ENCODE measurements around the gene DIRAS1. TPM values are rescaled to one million over a fixed set of nuclear protein-coding genes. Genes with fewer than 3 reads are reported as not detected.

DIRAS1 gene, protein sequence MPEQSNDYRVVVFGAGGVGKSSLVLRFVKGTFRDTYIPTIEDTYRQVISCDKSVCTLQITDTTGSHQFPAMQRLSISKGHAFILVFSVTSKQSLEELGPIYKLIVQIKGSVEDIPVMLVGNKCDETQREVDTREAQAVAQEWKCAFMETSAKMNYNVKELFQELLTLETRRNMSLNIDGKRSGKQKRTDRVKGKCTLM
- 8.9 and 11.6 TPM in 2 replicates for total RNA-seq (2014; rRNA removed; shearing (Covaris generic); ENCODE audit: low replicate concordance)

DNA sequence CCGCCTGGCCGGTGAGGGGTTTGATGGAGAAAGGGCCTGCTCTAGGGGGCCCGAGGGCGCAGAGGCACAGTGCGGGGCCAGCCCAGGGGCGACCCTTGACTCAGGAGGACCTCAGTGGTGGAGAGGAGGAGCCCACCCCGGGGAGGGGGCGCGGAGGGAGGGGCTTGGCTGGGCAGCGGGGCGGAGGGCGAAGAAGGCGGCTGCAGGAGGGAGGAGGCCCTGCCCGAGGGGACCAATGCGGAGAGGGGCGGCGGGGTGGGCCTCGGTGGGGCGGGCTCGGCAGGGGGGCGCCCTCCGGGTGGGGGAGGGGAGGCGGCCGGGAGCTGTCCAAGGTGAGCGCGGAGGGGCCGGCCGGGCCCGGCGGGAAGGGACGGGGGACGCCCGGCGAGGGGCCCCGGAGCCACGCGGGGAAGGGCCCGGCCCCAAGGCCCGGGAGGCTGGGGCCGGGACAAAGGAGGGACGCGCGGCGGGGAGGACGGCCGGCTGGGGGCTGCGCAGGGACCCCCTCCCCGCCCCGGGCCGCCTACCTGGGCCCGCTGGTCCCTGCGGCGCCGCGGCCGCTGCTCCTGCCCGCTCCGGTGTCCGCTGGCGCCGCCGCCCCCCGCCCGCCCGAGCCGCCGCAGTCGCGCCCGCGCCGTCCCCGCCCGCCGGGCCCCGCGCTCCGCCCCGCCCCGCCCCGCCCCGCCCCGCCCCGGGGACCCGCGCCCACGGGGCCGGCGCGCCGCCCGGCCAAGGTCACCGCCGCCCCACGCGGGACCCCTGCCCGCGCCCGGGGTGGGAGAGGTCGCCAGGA, at the start of gene DIRAS1:
Gene DIRAS1 (minus strand): TSS at position 596 of the 793 bp plus-strand sequence. CDS start 3,566 bp downstream, outside the sequence.
- Histone ChIP-seq H3K27me3 (no peaks in the 10 kb centered on the region), H3K36me3 (no peaks in the 10 kb centered on the region), H3K9me3 (no peaks in the 10 kb centered on the region), H3K4me3 (peak within 1 kb of the TSS; percentile 54)
- DNase-seq = no peak

DNA sequence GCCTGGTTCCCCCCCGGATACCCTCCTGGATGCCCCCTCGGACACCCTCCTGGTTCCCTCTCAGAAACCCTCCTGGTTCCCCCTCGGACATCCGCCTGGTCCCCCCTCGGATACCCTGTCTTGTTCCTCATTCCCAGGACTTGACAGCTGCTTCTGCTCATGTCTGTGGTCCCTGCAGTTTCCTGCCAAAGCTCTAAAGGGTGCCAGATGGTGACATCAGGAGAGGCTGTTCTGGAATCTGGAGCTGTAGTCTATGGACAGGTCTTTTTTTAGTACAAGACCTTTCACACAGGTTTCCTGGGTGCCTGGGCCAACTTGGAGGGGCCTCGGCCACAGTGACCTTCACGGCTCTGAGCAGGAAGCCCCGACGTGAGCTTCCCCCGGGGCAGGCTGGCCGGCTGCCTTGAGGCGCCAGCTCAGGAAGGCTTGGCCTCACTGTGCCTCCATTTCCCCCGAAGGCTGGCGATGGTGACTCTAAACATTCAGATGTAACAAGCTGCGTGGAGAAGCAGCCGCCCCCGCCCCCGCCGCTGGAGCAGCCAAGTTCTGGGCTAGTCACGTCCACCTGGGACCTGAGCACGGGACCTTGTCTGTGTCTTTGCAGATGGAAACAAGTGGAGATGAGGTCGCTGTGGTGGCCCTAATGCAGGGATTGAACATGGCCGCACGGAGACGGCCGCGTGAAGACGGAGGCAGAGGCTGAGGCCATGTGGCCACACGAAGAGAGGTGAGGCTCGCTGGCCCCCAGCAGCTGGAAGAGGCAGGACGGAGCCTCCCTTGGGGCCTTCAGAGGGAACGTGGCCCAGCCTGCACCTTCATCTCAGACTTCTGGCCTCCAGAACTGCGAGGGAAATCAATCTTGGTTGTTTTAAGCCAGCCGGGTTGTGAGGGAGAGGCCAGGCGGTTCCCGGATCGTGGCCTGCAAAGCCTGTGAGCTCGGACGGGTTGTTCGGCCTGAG, 49.2 kb upstream of the DIRAS1 start:
- Histone ChIP-seq H3K27me3 (no peaks in the 10 kb centered on the region), H3K9me3 (no peaks in the 10 kb centered on the region), H3K4me3 (no peak overlapping the region), H3K36me3 (peaks cover 4% of the 10 kb centered on the region; the same call in 1 of the 2 replicates)
- DNase-seq = no peak

DNA sequence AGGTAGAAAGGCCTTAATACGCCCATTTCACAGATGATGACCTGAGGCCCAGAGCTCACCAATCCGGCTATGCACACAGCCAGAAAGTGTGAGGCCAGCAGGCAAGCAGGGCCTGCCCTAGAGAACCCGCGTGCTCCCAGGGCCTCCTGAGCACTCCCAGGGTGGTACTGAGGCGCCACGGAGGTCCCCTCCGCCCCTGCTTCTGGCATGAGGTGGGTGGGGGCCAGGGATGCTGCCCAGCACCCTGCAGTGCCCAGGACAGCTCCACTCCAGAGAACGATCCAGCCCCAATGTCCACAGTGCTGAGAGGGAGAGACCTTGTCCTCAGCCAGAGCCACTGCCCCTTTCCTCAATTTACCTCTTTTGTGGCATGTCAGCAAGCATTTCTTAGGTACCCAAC, 48.0 kb upstream of the DIRAS1 start:
- no peak overlapping the region for H3K4me3 ChIP-seq
- no peaks in the 10 kb centered on the region for H3K27me3 ChIP-seq
- H3K9me3 ChIP-seq = no peaks in the 10 kb centered on the region
- H3K36me3 ChIP-seq = peaks cover 4% of the 10 kb centered on the region; the same call in 1 of the 2 replicates
- no peak for DNase-seq

DNA sequence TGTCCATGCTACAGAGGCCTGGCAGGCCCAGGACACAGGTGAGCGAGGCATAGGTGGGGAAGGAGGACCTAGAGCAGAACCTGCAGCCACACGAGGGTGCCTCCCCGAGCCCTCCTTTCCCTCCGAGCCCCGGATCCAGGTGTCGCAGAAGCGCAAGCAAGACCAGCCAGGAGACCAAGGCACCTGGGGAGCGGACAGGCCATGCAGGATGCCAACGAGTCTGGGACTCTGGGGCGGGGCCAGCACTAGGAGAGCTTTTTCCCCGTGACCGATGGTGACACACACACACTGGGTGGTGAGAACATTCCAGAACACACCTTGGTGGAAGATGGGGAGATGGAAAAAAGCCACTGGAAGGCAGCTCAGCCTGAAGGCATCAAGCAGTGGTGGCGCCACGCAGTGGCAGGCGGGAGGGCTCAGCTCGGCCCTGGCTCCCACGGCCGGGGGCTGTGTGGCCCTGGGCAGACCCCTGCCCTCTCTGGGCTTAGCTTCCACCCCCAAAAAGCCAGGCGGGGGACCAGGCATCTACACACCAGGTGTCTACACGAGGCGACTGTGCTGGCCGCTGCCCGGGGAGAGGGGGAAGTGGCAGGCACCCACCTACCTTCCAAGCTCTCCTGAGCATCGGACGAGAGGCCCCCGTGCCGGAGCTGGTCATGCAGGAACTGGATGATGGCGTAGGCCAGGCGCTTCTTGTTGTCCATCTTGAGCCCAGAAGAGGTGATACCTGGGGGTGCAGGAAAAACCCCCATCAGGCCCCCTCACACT, 47.4 kb upstream of the DIRAS1 start:
- peaks cover 4% of the 10 kb centered on the region; the same call in 1 of the 2 replicates for H3K36me3 ChIP-seq
- H3K4me3 ChIP-seq = no peak overlapping the region
- H3K27me3 ChIP-seq = no peaks in the 10 kb centered on the region
- DNase-seq = no peak
- H3K9me3 ChIP-seq = no peaks in the 10 kb centered on the region

DNA sequence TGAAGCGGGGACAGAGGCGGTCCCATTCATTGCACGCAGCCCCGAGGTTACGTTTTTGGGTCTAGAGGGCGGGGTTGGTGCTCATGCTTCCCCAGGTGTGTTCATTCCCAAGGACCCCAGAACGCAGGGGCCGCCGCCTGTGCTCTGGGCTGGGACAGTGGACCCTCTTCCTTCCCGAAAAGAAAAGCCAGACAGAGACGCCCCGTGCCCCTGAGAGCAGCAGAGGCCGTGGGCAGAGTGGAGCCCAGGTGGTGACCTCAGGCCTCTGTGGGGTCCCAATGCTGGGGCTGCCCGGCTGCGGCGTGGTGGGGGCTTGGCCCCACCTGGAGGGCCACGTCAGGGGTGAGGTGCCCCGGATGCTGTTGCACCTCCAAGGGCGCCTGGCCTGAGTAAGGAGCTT, 46.5 kb upstream of the DIRAS1 start:
- H3K4me3 ChIP-seq = no peak overlapping the region
- H3K36me3 ChIP-seq = peaks cover 4% of the 10 kb centered on the region; the same call in 1 of the 2 replicates
- H3K27me3 ChIP-seq = no peaks in the 10 kb centered on the region
- DNase-seq = no peak
- no peaks in the 10 kb centered on the region for H3K9me3 ChIP-seq

DNA sequence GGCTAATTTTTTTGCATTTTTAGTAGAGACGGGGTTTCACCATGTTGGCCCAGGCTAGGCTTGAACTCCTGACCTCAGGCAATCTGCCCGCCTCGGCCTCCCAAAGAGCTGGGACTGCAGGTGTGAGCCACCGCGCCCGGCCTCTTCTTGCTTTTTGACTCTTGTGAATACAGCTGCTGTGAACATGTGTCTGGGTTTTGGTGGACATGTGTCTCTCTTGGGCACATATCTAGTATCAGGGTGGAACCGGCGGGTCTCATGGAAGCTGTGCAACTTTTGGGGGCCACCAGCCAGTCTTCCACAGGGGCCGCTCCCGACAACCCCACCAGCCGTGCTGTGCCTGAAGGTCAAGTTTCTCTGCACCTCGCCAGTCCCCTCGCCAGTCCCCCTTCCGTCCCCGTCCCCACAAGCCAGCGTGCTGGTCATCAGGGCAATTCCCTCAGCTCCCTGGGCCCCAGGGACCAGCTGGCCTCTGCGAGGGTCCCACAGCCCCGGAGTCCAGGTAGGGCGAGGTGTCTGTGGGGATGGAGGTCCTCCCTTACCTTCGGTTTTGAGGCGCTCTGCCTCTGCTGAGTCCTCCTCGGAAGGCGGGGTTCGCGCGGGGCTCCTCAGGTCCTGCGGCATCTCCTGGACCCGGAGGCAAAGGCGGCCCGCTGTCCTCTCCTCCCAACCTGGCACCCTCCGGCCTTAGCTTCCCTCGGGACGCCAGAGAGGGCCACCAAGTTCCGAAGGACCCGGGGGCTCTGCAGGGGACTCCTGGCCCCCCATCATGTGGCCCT, 45.6 kb upstream of the DIRAS1 start:
- Histone ChIP-seq H3K36me3 (peaks cover 4% of the 10 kb centered on the region; the same call in 1 of the 2 replicates), H3K9me3 (no peaks in the 10 kb centered on the region), H3K4me3 (no peak overlapping the region), H3K27me3 (no peaks in the 10 kb centered on the region)
- DNase-seq = no peak

DNA sequence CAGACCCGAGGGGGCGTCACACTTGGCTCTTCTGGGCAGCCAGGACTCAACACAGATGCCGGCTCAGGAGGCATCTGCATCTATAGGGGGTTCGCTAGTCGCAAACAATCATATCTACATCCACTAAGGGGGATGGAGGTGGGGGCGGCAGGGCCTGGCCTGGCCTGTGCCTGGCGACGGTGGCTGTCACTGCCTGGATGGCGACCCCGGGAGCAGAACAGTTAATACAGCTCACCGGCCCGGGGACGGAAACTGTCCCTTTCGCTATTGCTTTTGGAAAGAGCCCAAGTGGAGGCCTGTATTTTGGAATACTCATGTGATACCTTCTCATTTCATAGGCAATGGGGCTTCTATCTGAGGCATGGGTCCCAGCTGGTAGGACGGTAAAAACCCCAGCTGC, 44.2 kb upstream of the DIRAS1 start:
- no peak for DNase-seq
- Histone ChIP-seq H3K36me3 (peaks cover 4% of the 10 kb centered on the region; the same call in 1 of the 2 replicates), H3K4me3 (no peak overlapping the region), H3K9me3 (no peaks in the 10 kb centered on the region), H3K27me3 (no peaks in the 10 kb centered on the region)

DNA sequence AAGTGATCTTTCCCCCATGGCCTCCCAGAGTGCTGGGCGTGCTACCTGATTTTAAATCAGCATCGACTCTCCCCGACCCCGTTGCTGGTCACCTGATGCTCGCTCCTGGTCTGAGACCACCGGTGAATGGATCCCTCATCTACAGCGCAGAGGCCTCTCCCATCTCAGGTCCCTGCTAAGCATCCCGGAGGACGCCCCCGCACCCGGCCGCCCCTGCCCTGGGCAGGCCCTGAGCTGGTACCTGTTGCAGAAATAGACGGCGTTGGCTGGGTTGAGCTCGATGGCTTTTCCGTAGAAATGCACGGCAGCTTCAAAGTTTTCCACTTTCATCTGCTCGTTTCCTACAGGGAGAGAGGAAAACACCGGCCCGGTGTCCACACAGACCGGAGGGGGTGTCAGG, 43.8 kb upstream of the DIRAS1 start:
- Histone ChIP-seq H3K9me3 (no peaks in the 10 kb centered on the region), H3K27me3 (no peaks in the 10 kb centered on the region), H3K4me3 (no peak overlapping the region), H3K36me3 (peaks cover 4% of the 10 kb centered on the region; the same call in 1 of the 2 replicates)
- DNase-seq = no peak

DNA sequence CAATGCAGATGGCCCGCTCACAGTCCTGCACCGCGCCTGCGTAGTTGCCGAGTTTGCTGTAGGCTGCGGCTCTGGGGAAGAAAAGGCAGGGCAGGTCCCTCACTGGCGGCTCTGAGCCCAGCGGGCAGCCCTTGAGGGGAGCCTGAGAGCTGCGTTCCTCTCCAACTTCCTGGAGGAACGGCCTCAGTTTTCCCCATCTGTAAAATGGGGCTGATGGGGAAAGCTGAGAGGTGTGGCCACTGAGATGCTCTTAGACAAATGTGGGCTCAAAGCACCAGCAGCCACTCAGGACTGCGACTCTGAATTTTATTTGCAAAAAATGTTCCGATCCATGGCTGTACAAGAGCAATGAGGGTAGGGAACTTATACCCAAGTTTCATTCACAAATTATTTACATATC, 42.5 kb upstream of the DIRAS1 start:
- no peak overlapping the region for H3K4me3 ChIP-seq
- H3K36me3 ChIP-seq = peaks cover 4% of the 10 kb centered on the region; the same call in 1 of the 2 replicates
- no peaks in the 10 kb centered on the region for H3K9me3 ChIP-seq
- no peak for DNase-seq
- H3K27me3 ChIP-seq = no peaks in the 10 kb centered on the region

DNA sequence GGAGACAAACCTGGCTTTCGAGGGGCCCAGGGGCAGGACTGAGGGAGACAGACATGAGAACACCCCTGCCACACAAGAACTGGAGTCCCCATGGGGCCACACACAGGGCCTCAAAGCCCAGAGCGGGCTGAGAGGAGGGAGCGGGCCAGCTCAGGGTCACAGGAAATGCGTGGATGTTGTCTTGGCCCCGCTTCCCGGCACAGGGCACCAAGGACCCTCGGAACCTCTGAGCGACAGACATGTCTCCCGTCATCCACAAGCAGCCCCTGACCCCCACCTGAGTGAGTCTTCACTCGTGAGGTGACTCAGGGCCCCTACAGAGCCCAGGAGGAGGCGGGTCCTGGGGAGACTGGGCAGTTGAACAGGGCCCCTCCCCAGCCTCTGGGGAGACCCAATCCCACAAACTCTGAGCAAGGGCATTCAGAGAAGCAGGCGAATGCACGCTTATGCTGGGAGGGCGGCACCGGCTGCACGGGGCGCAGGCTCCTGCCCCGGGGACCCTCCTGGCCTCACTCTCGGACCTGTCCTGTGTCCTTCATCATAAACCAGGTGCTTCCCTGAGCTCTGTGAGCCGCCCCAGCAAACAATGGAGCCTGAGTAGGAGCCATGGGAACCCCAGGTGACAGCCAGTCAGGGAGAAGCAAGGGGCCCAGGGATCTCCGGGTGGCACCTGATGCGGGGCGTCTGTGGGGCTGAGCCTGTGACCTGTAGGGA, 41.8 kb upstream of the DIRAS1 start:
- Histone ChIP-seq H3K36me3 (peaks cover 4% of the 10 kb centered on the region; the same call in 1 of the 2 replicates), H3K27me3 (no peaks in the 10 kb centered on the region), H3K4me3 (no peak overlapping the region), H3K9me3 (no peaks in the 10 kb centered on the region)
- DNase-seq = no peak

DNA sequence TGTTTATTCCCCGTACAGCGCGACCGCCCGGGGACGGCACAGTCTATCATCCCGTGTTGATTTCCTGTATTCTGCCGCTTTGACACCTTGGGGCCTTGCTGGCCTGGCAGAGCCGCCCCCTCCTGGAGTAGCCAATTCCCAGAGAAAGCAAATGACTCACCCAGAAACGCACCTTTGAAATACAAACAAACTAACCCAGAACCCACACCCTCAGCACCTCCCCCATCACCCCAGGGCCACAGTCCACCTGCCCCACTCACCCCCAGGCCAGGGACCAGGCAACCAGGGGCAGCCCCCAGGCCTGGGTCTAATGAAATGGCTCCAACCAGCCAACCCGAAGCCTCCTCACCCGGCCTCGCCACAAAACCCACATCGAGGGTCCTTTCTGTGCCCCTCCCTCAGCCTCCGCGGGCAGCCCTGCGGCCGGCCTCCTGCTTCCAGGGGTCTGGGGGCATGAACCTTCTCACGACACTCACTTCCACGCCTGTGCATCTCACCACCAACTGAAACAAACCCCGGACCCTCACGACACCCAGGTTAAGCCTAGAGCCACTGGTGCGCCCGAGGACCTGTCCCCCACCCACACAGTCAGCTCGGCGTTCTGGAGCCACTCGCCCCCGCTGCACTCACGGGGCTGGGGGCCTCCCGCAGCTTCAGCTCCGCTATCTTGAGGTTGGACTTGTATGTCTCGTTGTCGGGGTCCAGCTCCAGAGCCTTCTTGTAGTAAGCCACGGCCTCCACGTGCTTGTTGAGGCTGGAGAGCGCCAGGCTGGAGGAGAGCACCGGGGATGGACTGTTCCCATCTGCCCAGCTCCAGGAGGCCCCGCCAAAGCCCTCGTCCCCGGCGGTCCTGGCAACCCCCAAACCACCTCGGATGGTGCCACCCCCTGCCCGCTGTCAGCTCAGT, 41.0 kb upstream of the DIRAS1 start:
- no peak for DNase-seq
- Histone ChIP-seq H3K4me3 (no peak overlapping the region), H3K36me3 (peaks cover 4% of the 10 kb centered on the region; the same call in 1 of the 2 replicates), H3K27me3 (no peaks in the 10 kb centered on the region), H3K9me3 (no peaks in the 10 kb centered on the region)

DNA sequence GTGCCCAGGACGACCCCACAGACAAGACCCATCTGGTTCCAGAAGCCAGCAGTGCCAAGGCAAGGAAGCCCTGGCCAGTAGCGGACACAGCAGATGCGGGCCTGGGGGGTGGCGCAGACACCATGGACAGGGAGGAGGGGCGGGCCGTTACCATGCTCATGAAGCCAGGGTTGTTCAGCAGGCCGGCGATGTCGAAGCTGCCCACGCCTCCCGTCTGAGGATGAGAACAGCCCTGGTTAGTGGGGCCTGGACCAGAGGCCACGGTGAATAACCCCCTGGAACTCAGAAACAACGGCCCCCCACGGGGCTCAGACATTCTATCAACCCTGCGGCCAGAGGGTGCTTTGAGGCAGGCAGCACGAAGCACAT, 40.1 kb upstream of the DIRAS1 start:
- Histone ChIP-seq H3K27me3 (no peaks in the 10 kb centered on the region), H3K36me3 (peaks cover 4% of the 10 kb centered on the region; the same call in 1 of the 2 replicates), H3K9me3 (no peaks in the 10 kb centered on the region), H3K4me3 (no peak overlapping the region)
- no peak for DNase-seq

DNA sequence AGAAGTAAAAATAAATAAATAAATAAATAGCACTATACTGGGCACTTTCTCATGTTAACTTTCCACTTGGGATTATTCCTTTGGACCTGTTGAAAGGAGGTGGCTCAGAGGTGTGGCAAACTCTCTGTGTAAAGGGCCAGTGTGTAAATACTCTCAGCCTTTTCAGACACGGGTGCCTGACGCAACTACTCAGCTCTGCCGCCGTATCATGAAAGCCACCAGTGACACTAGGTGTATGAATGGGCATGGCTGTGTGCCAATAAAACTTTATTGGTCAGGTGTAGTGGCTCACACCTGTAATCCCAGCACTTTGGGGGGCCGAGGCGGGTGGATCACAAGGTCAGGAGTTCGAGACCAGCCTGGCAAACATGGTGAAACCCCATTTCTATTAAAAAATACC, 38.8 kb upstream of the DIRAS1 start:
- H3K4me3 ChIP-seq = no peak overlapping the region
- no peak for DNase-seq
- H3K36me3 ChIP-seq = no peaks in the 10 kb centered on the region; the same call in 1 of the 2 replicates
- no peaks in the 10 kb centered on the region for H3K27me3 ChIP-seq
- no peaks in the 10 kb centered on the region for H3K9me3 ChIP-seq

DNA sequence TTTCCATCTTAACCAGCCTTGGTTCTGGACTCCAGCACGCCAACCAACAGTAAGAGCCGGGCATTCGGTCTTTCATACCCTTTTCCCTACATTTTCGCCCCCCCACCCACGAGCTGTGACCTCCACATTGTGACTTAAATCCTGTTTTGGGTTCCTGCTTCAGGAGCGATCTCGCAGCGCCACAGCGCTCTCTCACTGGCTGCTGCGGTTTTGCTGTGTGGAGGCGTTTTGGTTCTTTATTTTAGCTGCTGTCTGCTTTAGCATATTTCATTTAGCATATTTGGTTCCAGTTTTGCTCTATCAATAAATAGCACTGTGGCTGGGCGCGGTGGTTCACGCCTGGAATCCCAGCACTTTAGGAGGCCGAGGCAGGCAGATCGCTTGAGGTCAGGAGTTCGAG, 38.2 kb upstream of the DIRAS1 start:
- H3K4me3 ChIP-seq = no peak overlapping the region
- no peaks in the 10 kb centered on the region for H3K27me3 ChIP-seq
- H3K9me3 ChIP-seq = no peaks in the 10 kb centered on the region
- no peak for DNase-seq
- H3K36me3 ChIP-seq = no peaks in the 10 kb centered on the region; the same call in 1 of the 2 replicates
